COLO829 (cell line): ENCODE results near the gene UBTD1.
"Not testable (repeated sequence)": the region's sequence is repeated elsewhere in the genome, so short reads cannot be mapped to it uniquely, and the experiment has no call there.

ENCODE experiments used
- DNase-seq: peaks from one replicate; pipeline ENCODE4 v3.0.0; 2012; ENCODE audit warnings: low spot score

UBTD1 gene, protein sequence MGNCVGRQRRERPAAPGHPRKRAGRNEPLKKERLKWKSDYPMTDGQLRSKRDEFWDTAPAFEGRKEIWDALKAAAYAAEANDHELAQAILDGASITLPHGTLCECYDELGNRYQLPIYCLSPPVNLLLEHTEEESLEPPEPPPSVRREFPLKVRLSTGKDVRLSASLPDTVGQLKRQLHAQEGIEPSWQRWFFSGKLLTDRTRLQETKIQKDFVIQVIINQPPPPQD

GRCh38 chr10:97498841-97499560, at the start of gene UBTD1:
Gene UBTD1, plus strand, starts transcription at chr10:97498924. Its CDS starts 280 bp downstream, at chr10:97499204.
- DNase-seq = no peak

DNA sequence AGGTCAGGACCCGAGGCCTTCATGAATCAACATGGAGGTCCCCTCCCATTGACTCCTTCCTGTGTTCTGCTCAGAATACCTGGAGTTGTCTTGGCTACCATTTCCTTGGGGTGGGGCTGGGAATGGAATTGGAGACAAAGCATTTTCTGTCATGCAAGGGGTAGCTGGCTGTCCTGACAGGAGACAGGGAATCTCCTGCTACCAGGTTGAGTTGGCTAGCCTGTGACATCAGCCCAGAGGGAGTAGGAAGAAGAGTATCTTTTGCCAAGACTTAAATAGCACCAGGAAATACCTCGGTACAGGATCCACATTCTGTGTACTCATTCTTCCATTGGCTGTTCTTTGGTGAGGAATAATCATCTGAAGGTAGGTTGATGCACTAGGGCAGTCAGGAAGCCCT, 47.9 kb upstream of the UBTD1 start:
- no peak for DNase-seq

- no peak for DNase-seq
These were observed 47.1 kb upstream of the UBTD1 start for GRCh38 chr10:97451605-97452004.

- DNase-seq = no peak
These were observed 46.4 kb upstream of the UBTD1 start for GRCh38 chr10:97452352-97452751.

GRCh38 chr10:97454330-97455036, 44.2 kb upstream of the UBTD1 start:
- no peak for DNase-seq

GRCh38 chr10:97456034-97456685, 42.6 kb upstream of the UBTD1 start:
- no peak for DNase-seq

- no peak for DNase-seq
These were observed 42.0 kb upstream of the UBTD1 start for GRCh38 chr10:97456686-97457065.

- no peak for DNase-seq
These were observed 39.6 kb upstream of the UBTD1 start for GRCh38 chr10:97459111-97459510.

DNA sequence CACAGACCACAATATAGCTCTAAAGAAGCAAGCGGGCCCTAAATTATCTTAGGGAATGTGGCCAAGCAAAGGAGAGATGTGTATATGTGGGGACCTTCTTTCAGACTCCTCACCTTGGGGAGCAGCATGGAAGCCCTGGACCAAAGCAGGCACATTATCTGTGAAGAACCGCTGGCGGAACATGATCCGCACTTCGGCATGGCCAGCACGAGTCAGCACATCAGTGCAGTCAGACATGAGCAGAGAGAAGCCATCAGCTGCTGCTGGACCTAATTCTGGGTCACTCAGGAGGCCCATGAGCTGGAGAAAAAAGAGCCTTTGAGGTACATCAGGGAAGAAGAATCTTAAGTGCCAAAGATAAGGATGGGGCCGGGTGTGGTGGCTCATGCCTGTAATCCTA, 38.8 kb upstream of the UBTD1 start:
- no peak for DNase-seq

- no peak for DNase-seq
These were observed 36.4 kb upstream of the UBTD1 start for GRCh38 chr10:97462309-97462708.

DNA sequence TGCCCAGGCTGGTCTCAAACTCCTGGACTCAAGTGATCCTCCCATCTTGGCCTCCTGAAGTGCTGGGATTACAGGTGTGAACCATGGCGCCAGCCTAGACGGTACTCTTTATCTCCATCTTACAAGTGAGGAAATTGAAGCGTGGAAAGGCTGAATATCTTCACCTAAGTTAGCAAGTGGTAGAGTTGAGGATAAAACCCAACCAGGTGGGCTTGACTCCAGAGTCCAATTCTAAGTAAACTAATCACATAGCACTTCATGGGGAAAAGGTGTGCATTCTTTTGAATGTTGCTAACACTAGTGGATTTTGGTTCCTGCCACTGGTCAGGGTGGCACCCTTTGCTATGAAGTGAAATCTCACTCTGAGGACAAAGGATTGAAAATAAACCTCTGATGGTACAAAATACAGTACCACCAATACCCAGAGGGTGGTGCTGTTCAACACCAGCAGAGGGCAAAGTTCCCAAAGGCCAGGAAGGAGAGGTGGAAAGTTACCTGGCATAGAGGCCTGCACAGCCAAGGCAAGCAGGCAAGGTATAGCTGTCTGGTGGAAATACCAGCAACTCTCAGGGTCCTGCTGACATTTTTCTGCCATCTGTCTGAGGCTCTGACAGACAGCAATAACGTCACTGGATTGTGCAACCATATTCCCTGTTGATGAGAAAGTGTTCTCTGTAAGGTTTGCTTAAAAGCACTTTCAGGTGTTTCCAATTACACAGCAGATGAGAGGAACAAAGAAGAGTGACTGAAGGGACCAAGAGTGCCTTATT, 35.2 kb upstream of the UBTD1 start:
- peak; percentile 39 for DNase-seq

DNA sequence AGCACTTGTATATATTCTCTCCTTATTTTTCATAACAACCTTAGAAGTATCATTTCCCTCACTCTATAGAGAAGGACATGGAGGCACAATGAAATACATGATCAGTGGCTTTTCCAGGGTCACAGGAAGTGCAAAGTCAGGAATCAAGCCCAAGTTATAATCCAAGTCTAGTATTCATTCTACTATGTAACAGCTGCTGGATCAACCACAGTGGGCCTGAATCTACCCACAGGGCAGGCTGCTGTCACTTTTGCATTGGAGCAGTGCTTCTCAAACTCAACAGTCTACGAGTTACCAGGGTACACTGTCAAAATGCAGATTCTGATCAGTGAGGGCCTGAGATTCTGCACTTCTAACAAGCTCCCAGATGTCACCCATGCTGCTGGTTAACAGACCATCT, 34.5 kb upstream of the UBTD1 start:
- DNase-seq = no peak

DNA sequence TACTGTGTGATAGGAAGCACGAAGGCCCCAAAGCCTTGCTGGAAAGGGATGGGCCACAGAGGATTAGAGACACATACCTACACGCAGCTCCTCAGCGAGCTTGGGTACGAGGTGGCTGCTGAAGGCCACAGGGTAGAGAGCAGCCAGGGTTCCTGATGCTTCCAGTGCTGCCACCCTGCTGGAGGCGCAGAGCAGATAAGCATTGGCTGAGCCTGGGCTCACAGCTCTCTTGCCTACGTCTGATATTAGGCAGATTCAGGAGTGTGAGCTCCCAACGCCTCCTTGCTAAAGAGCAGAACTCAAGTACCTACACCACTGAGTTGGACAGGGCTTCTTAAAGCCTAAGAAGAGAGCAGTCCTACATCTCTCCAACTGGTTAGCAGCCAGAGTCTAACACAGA, 32.7 kb upstream of the UBTD1 start:
- no peak for DNase-seq

GRCh38 chr10:97466755-97467154, 32.0 kb upstream of the UBTD1 start:
- DNase-seq = no peak

GRCh38 chr10:97468162-97468561, 30.6 kb upstream of the UBTD1 start:
- DNase-seq = no peak

- not testable (repeated sequence) for DNase-seq
These were observed 29.9 kb upstream of the UBTD1 start for GRCh38 chr10:97468781-97469180.

DNA sequence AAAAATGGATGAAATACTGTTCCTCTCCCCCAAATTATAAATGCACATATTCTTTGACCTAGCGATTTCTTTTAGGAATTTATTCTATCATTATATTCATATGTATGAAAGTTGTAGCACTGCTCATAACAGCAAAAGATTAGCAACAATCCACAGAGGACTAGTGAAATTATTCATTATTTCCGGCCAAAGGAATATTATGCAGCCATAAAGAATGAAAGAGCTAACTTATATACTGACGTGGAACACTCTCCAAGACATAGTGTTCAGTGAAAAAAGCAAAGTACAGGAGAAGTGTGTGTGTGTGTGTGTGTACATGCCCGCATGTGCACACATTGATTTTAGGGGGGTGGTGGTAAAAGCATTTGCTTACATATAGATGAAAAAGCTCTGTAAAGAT, 23.8 kb upstream of the UBTD1 start:
- DNase-seq = no peak

DNA sequence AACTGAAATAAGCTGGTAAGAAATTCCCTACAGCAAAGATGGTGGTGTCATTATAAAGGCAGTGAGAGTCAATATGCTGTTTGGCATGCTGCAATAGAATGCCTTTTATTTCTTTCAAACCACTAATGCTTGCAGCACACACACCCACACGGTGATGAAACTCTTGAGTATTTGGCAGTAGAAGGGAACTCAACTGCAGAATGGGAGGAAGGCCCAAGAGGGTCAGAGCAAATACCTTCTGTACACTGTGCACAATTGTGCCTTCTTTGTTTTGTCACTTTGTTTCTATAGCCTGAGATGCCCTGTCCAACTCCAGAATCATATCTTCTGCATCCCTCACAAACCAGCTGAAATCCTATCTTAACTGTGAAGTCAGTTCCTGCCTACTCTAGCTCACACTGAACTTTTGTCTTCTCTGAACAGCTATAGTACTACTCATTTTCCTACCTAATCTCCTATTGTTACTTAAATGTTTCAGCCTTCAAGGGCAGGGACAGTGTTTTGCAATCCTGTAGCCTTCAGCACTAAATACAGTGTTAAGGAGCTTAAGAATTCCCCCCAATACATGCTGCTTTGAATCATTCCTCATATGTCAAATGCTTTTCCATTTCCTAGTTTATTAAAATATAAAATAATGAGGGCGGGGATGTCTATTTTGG, 22.7 kb upstream of the UBTD1 start:
- DNase-seq = no peak

DNA sequence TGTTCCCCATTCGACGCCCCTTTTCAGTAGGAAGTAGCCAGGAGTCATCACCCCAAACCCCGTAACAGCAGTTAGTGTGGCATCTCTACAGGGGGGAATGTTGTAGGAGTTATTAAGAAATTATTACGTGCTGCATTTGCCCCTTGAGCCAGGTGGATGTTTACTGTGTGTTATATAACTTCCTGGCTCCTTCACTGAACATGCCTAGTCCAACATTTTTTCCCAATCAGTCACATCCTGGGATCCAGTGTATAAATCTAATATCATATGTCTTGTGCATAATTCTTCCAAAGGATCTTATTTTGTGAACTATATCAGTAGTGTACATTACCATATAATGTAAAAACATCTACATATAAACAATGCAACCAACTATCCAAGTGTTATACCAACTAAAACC, 19.3 kb upstream of the UBTD1 start:
- DNase-seq = not testable (repeated sequence)

GRCh38 chr10:97479939-97480338, 18.8 kb upstream of the UBTD1 start:
- DNase-seq = no peak

DNA sequence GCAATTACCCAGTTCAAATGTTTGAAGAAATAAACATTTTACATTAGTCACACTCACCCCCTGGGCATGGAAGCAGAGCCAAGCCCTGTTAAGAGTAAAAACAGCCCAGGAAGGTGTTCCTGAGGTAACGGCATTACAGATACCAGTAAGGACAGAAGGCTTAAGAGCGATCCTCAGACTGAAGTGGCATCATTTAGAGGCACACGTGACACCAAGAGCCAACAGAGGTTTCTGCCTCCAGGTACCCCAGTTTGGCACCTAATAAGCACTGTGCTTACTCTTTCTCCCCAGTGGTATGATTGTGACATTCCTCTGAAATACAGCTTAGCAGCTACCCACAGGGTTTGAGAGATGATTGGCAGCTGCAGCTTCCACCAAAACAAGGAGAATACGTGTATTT, 17.7 kb upstream of the UBTD1 start:
- no peak for DNase-seq
